Gastrocnemius medialis (tissue), 4 donors: ENCODE measurements around the gene FMC1. TPM values are rescaled to one million over a fixed set of nuclear protein-coding genes. Genes with fewer than 3 reads are reported as not detected.
A peak's percentile ranks its signal among the peaks of the same experiment; 100 is the strongest.

Source experiments
- ATAC-seq, 2 donors: fragments of 150-250 bp; one replicate each; pipeline ENCODE4 v1.9.1; 2016
- DNase-seq, 2 donors: peaks; one replicate each; pipeline ENCODE4 v3.0.0-alpha.2; 2019
- H3K27ac ChIP-seq, 4 donors: fragments of 200-600 bp; sonication (generic); 1 replicate in 1 of 4; 2 replicates in 3 of 4; pipeline ENCODE4 v1.5.1; 2016 to 2018; ENCODE audit warnings: mild to moderate bottlenecking in 2 of 4, moderate library complexity in 1 of 4
- H3K27me3 ChIP-seq, 3 donors: fragments of 200-600 bp; sonication (generic) in 2 of 3; 1 replicate in 1 of 3; 2 replicates in 2 of 3; pipeline versions ENCODE4 v1.5.1 to v1.6.0; 2016 to 2019; ENCODE audit warnings: mild to moderate bottlenecking in 1 of 3, moderate library complexity in 1 of 3
- H3K36me3 ChIP-seq, 2 donors: fragments of 200-600 bp; sonication (generic) in 1 of 2; one replicate each; pipeline ENCODE4 v1.5.1; 2017 to 2018
- H3K4me1 ChIP-seq, 2 donors: fragments of 200-600 bp; sonication (generic) in 1 of 2; one replicate each; pipeline ENCODE4 v1.5.1; 2016 to 2017; ENCODE audit warnings: mild to moderate bottlenecking in 2 of 2
- H3K4me3 ChIP-seq, 4 donors: fragments of 200-600 bp; sonication (generic) in 3 of 4; 1 replicate in 1 of 4; 2 replicates in 3 of 4; pipeline ENCODE4 v1.5.1; 2016 to 2019; ENCODE audit warnings: mild to moderate bottlenecking in 2 of 4
- H3K9me3 ChIP-seq, 3 donors: fragments of 200-600 bp; sonication (generic) in 2 of 3; 1 replicate in 1 of 3; 2 replicates in 2 of 3; pipeline ENCODE4 v1.5.1; 2016 to 2019
- CTCF ChIP-seq, 5 experiments: fragments of 450-650 bp in 3 of 5; fragments of 200-600 bp in 2 of 5; sonication (generic) in 2 of 5; IDR thresholded peaks in 4 of 5; conservative IDR thresholded peaks in 1 of 5; 1 replicate in 4 of 5; 2 replicates in 1 of 5; pipeline ENCODE4 v1.5.1; 2016 to 2019; ENCODE audit warnings: antibody characterized with exemption in 5 of 5, mild to moderate bottlenecking in 3 of 5, moderate library complexity in 3 of 5
- POLR2A ChIP-seq, 2 donors: fragments of 450-650 bp; IDR thresholded peaks; one replicate each; pipeline ENCODE4 v1.6.1; 2017; ENCODE audit warnings: antibody characterized with exemption in 2 of 2, mild to moderate bottlenecking in 2 of 2, moderate library complexity in 2 of 2
- in situ Hi-C, 4 donors: fragments of 200-750 bp; cut with MboI; loops; one replicate each; pipeline versions ENCODE4 v1.15.0 to v1.8.0; 2017; ENCODE audit warnings: low sequenced_read_pairs in 4 of 4
- intact Hi-C: fragments of 100-400 bp; cut with DNase I; formaldehyde crosslinking; loops from one replicate; pipeline ENCODE4 v1.15.1; 2023; ENCODE audit warnings: low total_unique reads
- total RNA-seq, 4 donors: library from RNA; depleted of rRNA; stranded (reverse); fragments of >200 nt; gene quantifications; one replicate each; pipeline versions ENCODE4 v1.1.0 to v1.2.3, GENCODE V29; 2016

Gene FMC1
- total RNA-seq, result 10 to 100 TPM; 19.3 to 32.6 (median 31.3) TPM

GRCh38 chr7:139341058-139341775 is at the start of gene FMC1:
Gene FMC1, plus strand, starts transcription at chr7:139341337. Its CDS starts 48 bp downstream, at chr7:139341385.
- peak; percentile 21 to 59 (median 44) for TF ChIP-seq CTCF (IDR thresholded peaks at IDR 0.05 in 4 of 5, conservative IDR thresholded peaks at IDR 0.05 in 1 of 5)
- TF ChIP-seq POLR2A (IDR thresholded peaks at IDR 0.05), result peak in 1 of 2 donors; percentile 88
- intact Hi-C loops, result loop anchor here (1.0 to 5.0 kb wide), 3 partner anchors 94 to 209 kb away; partner anchors contain the start of gene UBN2
- Histone ChIP-seq H3K4me3 (peak within 1 kb of the TSS; percentile 77 to 96 (median 86)), H3K27ac (peak within 1 kb of the TSS; percentile 97 to 100 (median 100)), H3K9me3 (no peaks in the 10 kb centered on the region), H3K27me3 (no peaks in the 10 kb centered on the region), H3K36me3 (peaks cover 0 to 7% of the 10 kb centered on the region in 2 donors), H3K4me1 (peaks cover 11 to 16% of the 10 kb centered on the region in 2 donors)
- in situ Hi-C loops, result loop anchor here in 1 of 4 donors (25.0 kb wide), 1 partner anchor 229 kb away; the partner anchor contains the start of gene ZC3HAV1
- peak; percentile 71 to 77 for ATAC-seq
- DNase-seq, result peak; percentile 95 to 96

GRCh38 chr7:139292821-139293220 is 48.3 kb upstream of the FMC1 start:
- DNase-seq, result no peak
- ATAC-seq, result no peak
- in situ Hi-C loops (no loop called here), intact Hi-C loops (no loop called here)
- TF ChIP-seq POLR2A (IDR thresholded peaks at IDR 0.05), result no peak
- TF ChIP-seq CTCF (IDR thresholded peaks at IDR 0.05 in 4 of 5, conservative IDR thresholded peaks at IDR 0.05 in 1 of 5), result no peak
- Histone ChIP-seq H3K27ac (no peak overlapping the region), H3K27me3 (no peaks in the 10 kb centered on the region), H3K36me3 (peaks cover 0 to 46% of the 10 kb centered on the region in 2 donors), H3K4me3 (no peak overlapping the region), H3K9me3 (no peaks in the 10 kb centered on the region), H3K4me1 (no peaks in the 10 kb centered on the region)

GRCh38 chr7:139293534-139293933 is 47.6 kb upstream of the FMC1 start:
- intact Hi-C loops (no loop called here), in situ Hi-C loops (no loop called here)
- Histone ChIP-seq H3K4me1 (no peaks in the 10 kb centered on the region), H3K36me3 (peaks cover 0 to 52% of the 10 kb centered on the region in 2 donors), H3K9me3 (no peaks in the 10 kb centered on the region), H3K27ac (no peak overlapping the region), H3K4me3 (no peak overlapping the region), H3K27me3 (no peaks in the 10 kb centered on the region)
- TF ChIP-seq POLR2A (IDR thresholded peaks at IDR 0.05), result no peak
- no peak for TF ChIP-seq CTCF (IDR thresholded peaks at IDR 0.05 in 4 of 5, conservative IDR thresholded peaks at IDR 0.05 in 1 of 5)
- DNase-seq, result no peak
- ATAC-seq, result no peak

- DNase-seq (no peak), ATAC-seq (no peak)
- no peak for TF ChIP-seq POLR2A (IDR thresholded peaks at IDR 0.05)
- H3K27ac ChIP-seq, result no peak overlapping the region
- intact Hi-C loops (no loop called here), in situ Hi-C loops (no loop called here)
- no peaks in the 10 kb centered on the region for H3K9me3 ChIP-seq
- H3K27me3 ChIP-seq, result no peaks in the 10 kb centered on the region
- no peak overlapping the region for H3K4me3 ChIP-seq
- no peaks in the 10 kb centered on the region for H3K4me1 ChIP-seq
- peaks cover 0 to 58% of the 10 kb centered on the region in 2 donors for H3K36me3 ChIP-seq
Measured at GRCh38 chr7:139294241-139294640, 46.9 kb upstream of the FMC1 start.

- Histone ChIP-seq H3K9me3 (no peaks in the 10 kb centered on the region), H3K4me3 (no peak overlapping the region), H3K27ac (no peak overlapping the region), H3K36me3 (peaks cover 0 to 67% of the 10 kb centered on the region in 2 donors), H3K4me1 (no peaks in the 10 kb centered on the region), H3K27me3 (no peaks in the 10 kb centered on the region)
- ATAC-seq (no peak), DNase-seq (no peak)
- in situ Hi-C loops, result no loop called here
- intact Hi-C loops, result no loop called here
- TF ChIP-seq POLR2A (IDR thresholded peaks at IDR 0.05) (no peak), CTCF (IDR thresholded peaks at IDR 0.05 in 4 of 5, conservative IDR thresholded peaks at IDR 0.05 in 1 of 5) (no peak)
Measured at GRCh38 chr7:139294951-139295575, 46.1 kb upstream of the FMC1 start.
